Panc1 (cell line): ENCODE measurements around the gene LIMCH1. TPM values are rescaled to one million over a fixed set of nuclear protein-coding genes. Genes with fewer than 3 reads are reported as not detected.

Experiments
- ATAC-seq: fragments of 200-7000 bp; cut with Tn5 transposase; 2 replicates; pipeline ENCODE4 v1.9.1; 2020; ENCODE audit warnings: mild to moderate bottlenecking, moderate library complexity
- BruUV-seq: library from RNA; stranded (reverse); fragments of 400-500 nt; replicated peaks from 2 replicates; lab custom pipeline; 2021; lab: Mats Ljungman, UMichigan
- CTCF ChIA-PET: fragments of 300-600 bp; sonication (Branson Sonifier 250); formaldehyde crosslinking; loops from one replicate; lab custom pipeline; 2022; ENCODE audit warnings: antibody characterized with exemption; lab: Charles Lee
- POLR2A ChIA-PET: fragments of 300-600 bp; sonication (Branson Sonifier 250); formaldehyde crosslinking; loops from one replicate; lab custom pipeline; 2022; ENCODE audit warnings: antibody characterized with exemption; lab: Charles Lee
- DNase-seq: peaks from one replicate; pipeline ENCODE4 v3.0.0-alpha.2; 2010; ENCODE audit warnings: low read depth, low spot score
- H3K27ac ChIP-seq: 2 replicates; pipeline ENCODE4 v1.5.1; 2011; ENCODE audit warnings: mild to moderate bottlenecking, low read length, inconsistent platforms
- H3K27me3 ChIP-seq: fragments of 200-500 bp; sonication (Bioruptor generic); 2 replicates; pipeline ENCODE4 v1.6.0; 2014; ENCODE audit warnings: low read length, inconsistent platforms; ENCODE audit not compliant: control insufficient read depth, insufficient read depth
- H3K36me3 ChIP-seq: fragments of 200-500 bp; sonication (Bioruptor generic); 2 replicates; pipeline ENCODE4 v1.5.1; 2014; ENCODE audit warnings: inconsistent platforms, mild to moderate bottlenecking, low read length, moderate library complexity; ENCODE audit not compliant: control insufficient read depth, insufficient read depth
- H3K4me1 ChIP-seq: 2 replicates; pipeline ENCODE4 v1.5.1; 2011; ENCODE audit warnings: inconsistent platforms, mild to moderate bottlenecking, low read length, moderate library complexity; ENCODE audit not compliant: control insufficient read depth, insufficient read depth
- H3K4me3 ChIP-seq, 2 experiments: 2 replicates each; pipeline ENCODE4 v1.5.1; 2011 to 2012; ENCODE audit warnings: low read depth in 2 of 2, low read length in 2 of 2, mild to moderate bottlenecking in 2 of 2, inconsistent platforms in 1 of 2, moderate library complexity in 1 of 2
- H3K9me3 ChIP-seq: fragments of 200-500 bp; sonication (Bioruptor generic); 2 replicates; pipeline ENCODE4 v1.5.1; 2014; ENCODE audit warnings: low read depth, mild to moderate bottlenecking, inconsistent platforms, low read length, moderate library complexity; ENCODE audit not compliant: control insufficient read depth, insufficient read depth
- CTCF ChIP-seq: fragments of 450-650 bp; IDR thresholded peaks from 2 replicates; pipeline ENCODE4 v1.5.1; 2017; ENCODE audit warnings: mild to moderate bottlenecking
- POLR2AphosphoS5 ChIP-seq: IDR thresholded peaks from 2 replicates; pipeline ENCODE4 v1.6.1; 2012; ENCODE audit warnings: mild to moderate bottlenecking, low read depth, low read length, moderate library complexity
- REST ChIP-seq, 2 experiments: IDR thresholded peaks; 2 replicates each; pipeline ENCODE4 v1.6.1; 2011 to 2012; ENCODE audit warnings: low read depth in 2 of 2, control low read depth in 1 of 2, low read length in 1 of 2, mild to moderate bottlenecking in 1 of 2, moderate library complexity in 1 of 2; ENCODE audit not compliant: insufficient read depth in 1 of 2
- SIN3A ChIP-seq: IDR thresholded peaks from 2 replicates; pipeline ENCODE4 v1.6.1; 2012; ENCODE audit warnings: low read depth, mild to moderate bottlenecking, low read length, moderate library complexity, borderline replicate concordance; ENCODE audit not compliant: insufficient read depth
- TCF7L2 ChIP-seq: IDR thresholded peaks from 2 replicates; pipeline ENCODE4 v1.6.1; 2011; ENCODE audit warnings: mild to moderate bottlenecking, low read depth, low read length, inconsistent platforms
- in situ Hi-C: cut with HindIII; loops from 2 replicates; pipeline ENCODE4 v1.10.0; 2016; ENCODE audit warnings: low sequenced_read_pairs, low pct_unique_long_range_greater_than_20kb
- intact Hi-C: fragments of 100-400 bp; cut with micrococcal nuclease; formaldehyde crosslinking; loops from one replicate; pipeline ENCODE4 v1.10.0; 2022; ENCODE audit not compliant: unreplicated experiment
- total RNA-seq: library from RNA; stranded (reverse); gene quantifications from one replicate; pipeline ENCODE4 v1.2.1, GENCODE V29; 2021; ENCODE audit not compliant: unreplicated experiment

LIMCH1 gene
- total RNA-seq, 1 experiment from 2014 or later = 3.3 TPM

GRCh38 chr4:41702770-41703169 lies 164.8 kb downstream of the LIMCH1 start:
- no peaks in the 10 kb centered on the region for H3K9me3 ChIP-seq
- H3K27ac ChIP-seq = no peak overlapping the region
- no peak for ATAC-seq
- peaks cover 2% of the 10 kb centered on the region; the same call in 1 of the 2 replicates for H3K27me3 ChIP-seq
- CTCF ChIA-PET = no interaction called here
- TF ChIP-seq REST (IDR thresholded peaks at IDR 0.05; ENCODE audit: insufficient read depth in 1 of 2, low read depth in 2 of 2, low read length in 1 of 2) (no peak), TCF7L2 (no peak), CTCF (no peak), POLR2AphosphoS5 (no peak), SIN3A (no peak)
- BruUV-seq = no TSS peak
- POLR2A ChIA-PET = no interaction called here
- in situ Hi-C loops (no loop called here), intact Hi-C loops (no loop called here)
- H3K36me3 ChIP-seq = no peaks in the 10 kb centered on the region
- no peak for DNase-seq
- H3K4me3 ChIP-seq = no peak overlapping the region
- no peaks in the 10 kb centered on the region for H3K4me1 ChIP-seq

GRCh38 chr4:41703785-41704184 lies 165.8 kb downstream of the LIMCH1 start:
- ChIA-PET CTCF (interaction anchor here (0.6 kb wide), 1 partner anchor 110 kb away, joined by 3 read pairs; no protein-coding TSS in a partner anchor), POLR2A (no interaction called here)
- intact Hi-C loops (no loop called here), in situ Hi-C loops (no loop called here)
- ATAC-seq (no peak), DNase-seq (no peak)
- H3K4me3 ChIP-seq = no peak overlapping the region
- no peak overlapping the region for H3K27ac ChIP-seq
- BruUV-seq = no TSS peak
- no peaks in the 10 kb centered on the region for H3K4me1 ChIP-seq
- TF ChIP-seq POLR2AphosphoS5 (no peak), CTCF (no peak), SIN3A (no peak), TCF7L2 (no peak), REST (IDR thresholded peaks at IDR 0.05; ENCODE audit: insufficient read depth in 1 of 2, low read depth in 2 of 2, low read length in 1 of 2) (no peak)
- no peaks in the 10 kb centered on the region for H3K36me3 ChIP-seq
- no peaks in the 10 kb centered on the region for H3K9me3 ChIP-seq
- no peaks in the 10 kb centered on the region for H3K27me3 ChIP-seq
